Activated CD4-positive, alpha-beta memory T cell treated with anti-CD3 and anti-CD28 coated beads, Interleukin-2, amount 10 ng/mL, durations not matched to agents 7 days and 5 days (primary cell): ENCODE measurements around the gene TAOK3. TPM values are rescaled to one million over a fixed set of nuclear protein-coding genes. Genes with fewer than 3 reads are reported as not detected.
"Not testable (repeated sequence)": the region's sequence is repeated elsewhere in the genome, so short reads cannot be mapped to it uniquely, and the experiment has no call there.

ENCODE experiments used
- CTCF ChIA-PET: fragments of 350-600 bp; sonication (Branson Sonifier 250); formaldehyde crosslinking; loops from one replicate; lab custom pipeline; 2021; ENCODE audit warnings: antibody characterized with exemption, inconsistent platforms; lab: Charles Lee
- POLR2A ChIA-PET: fragments of 350-600 bp; sonication (Branson Sonifier 250); formaldehyde crosslinking; loops from one replicate; lab custom pipeline; 2021; ENCODE audit warnings: antibody characterized with exemption; lab: Charles Lee
- DNase-seq: peaks from one replicate; pipeline ENCODE4 v3.0.0-alpha.2; 2020
- H3K27ac Mint-ChIP-seq: one replicate; pipeline ENCODE4 v1.8.0; 2021; ENCODE audit warnings: mild to moderate bottlenecking, mixed read lengths
- H3K27me3 Mint-ChIP-seq: one replicate; pipeline ENCODE4 v1.8.0; 2021; ENCODE audit warnings: mixed read lengths
- H3K36me3 Mint-ChIP-seq: one replicate; pipeline ENCODE4 v1.8.0; 2021; ENCODE audit warnings: low read depth, mixed read lengths
- H3K4me1 Mint-ChIP-seq: one replicate; pipeline ENCODE4 v1.8.0; 2021; ENCODE audit warnings: mixed read lengths
- H3K4me3 Mint-ChIP-seq: one replicate; pipeline ENCODE4 v1.8.0; 2021; ENCODE audit warnings: mild to moderate bottlenecking, mixed read lengths
- H3K9me3 Mint-ChIP-seq: one replicate; pipeline ENCODE4 v1.8.0; 2021; ENCODE audit warnings: mixed read lengths
- total RNA-seq, 2 experiments: library from RNA; stranded (reverse); gene quantifications; one replicate each; pipeline ENCODE4 v1.2.3, GENCODE V29; 2021

TAOK3 gene
- total RNA-seq, 2 experiments from 2014 or later = 61.9 to 65.5 TPM

- H3K4me3 Mint-ChIP-seq = peak overlapping the region; percentile 59
- H3K9me3 Mint-ChIP-seq = no peaks in the 10 kb centered on the region
These were observed 65.4 kb downstream of the TAOK3 start for GRCh38 chr12:118307069-118307954.

GRCh38 chr12:118304093-118304492 lies 68.6 kb downstream of the TAOK3 start:
- Mint-ChIP-seq H3K36me3 (peaks cover 3% of the 10 kb centered on the region), H3K4me3 (no peak overlapping the region), H3K4me1 (peaks cover 51% of the 10 kb centered on the region), H3K27me3 (no peaks in the 10 kb centered on the region), H3K9me3 (no peaks in the 10 kb centered on the region), H3K27ac (no peak overlapping the region)
- POLR2A ChIA-PET = no interaction called here
- CTCF ChIA-PET = no interaction called here
- DNase-seq = no peak

More at GRCh38 chr12:118307069-118307954, 65.4 kb downstream of the TAOK3 start:
- H3K36me3 Mint-ChIP-seq = peaks cover 6% of the 10 kb centered on the region
- H3K27ac Mint-ChIP-seq = peak overlapping the region; percentile 71
- no peaks in the 10 kb centered on the region for H3K27me3 Mint-ChIP-seq
- CTCF ChIA-PET = interaction anchor here (0.9 to 2.8 kb wide), 3 partner anchors 66 to 186 kb away, joined by 3 to 28 read pairs (median 3); partner anchors contain the start of genes SUDS3 and TAOK3
- POLR2A ChIA-PET = interaction anchor here (0.8 to 1.3 kb wide), 4 partner anchors 25 to 69 kb away, joined by 3 to 10 read pairs (median 5); partner anchors contain the start of gene SUDS3
- DNase-seq = peak; percentile 43
- peaks cover 46% of the 10 kb centered on the region for H3K4me1 Mint-ChIP-seq

GRCh38 chr12:118302053-118302452 lies 70.7 kb downstream of the TAOK3 start:
- Mint-ChIP-seq H3K27me3 (no peaks in the 10 kb centered on the region), H3K27ac (no peak overlapping the region)
- CTCF ChIA-PET = interaction anchor here (1.4 kb wide), 1 partner anchor 11 kb away, joined by 3 read pairs; no protein-coding TSS in a partner anchor

GRCh38 chr12:118299791-118300460 lies 72.8 kb downstream of the TAOK3 start:
- Mint-ChIP-seq H3K27me3 (no peaks in the 10 kb centered on the region), H3K4me3 (no peak overlapping the region), H3K9me3 (no peaks in the 10 kb centered on the region), H3K27ac (no peak overlapping the region), H3K4me1 (peaks cover 34% of the 10 kb centered on the region), H3K36me3 (no peaks in the 10 kb centered on the region)
- POLR2A ChIA-PET = interaction anchor here (1.1 kb wide), 1 partner anchor 76 kb away, joined by 5 read pairs; the partner anchor contains the start of gene SUDS3
- DNase-seq = no peak
- CTCF ChIA-PET = interaction anchor here (1.0 to 1.5 kb wide), 7 partner anchors 10 to 106 kb away, joined by 3 to 5 read pairs (median 3); partner anchors contain the start of gene SUDS3

More at GRCh38 chr12:118302053-118302452, 70.7 kb downstream of the TAOK3 start:
- Mint-ChIP-seq H3K4me1 (peaks cover 35% of the 10 kb centered on the region), H3K4me3 (no peak overlapping the region), H3K36me3 (peaks cover 3% of the 10 kb centered on the region), H3K9me3 (no peaks in the 10 kb centered on the region)
- POLR2A ChIA-PET = no interaction called here
- DNase-seq = no peak

- ChIA-PET POLR2A (no interaction called here), CTCF (no interaction called here)
- H3K36me3 Mint-ChIP-seq = peaks cover 5% of the 10 kb centered on the region
- no peak overlapping the region for H3K27ac Mint-ChIP-seq
- H3K27me3 Mint-ChIP-seq = no peaks in the 10 kb centered on the region
- H3K4me1 Mint-ChIP-seq = peaks cover 18% of the 10 kb centered on the region
- no peaks in the 10 kb centered on the region for H3K9me3 Mint-ChIP-seq
- no peak overlapping the region for H3K4me3 Mint-ChIP-seq
- no peak for DNase-seq
These were observed 75.4 kb downstream of the TAOK3 start for GRCh38 chr12:118297284-118297683.

GRCh38 chr12:118292836-118293235 lies 79.9 kb downstream of the TAOK3 start:
- H3K9me3 Mint-ChIP-seq = no peaks in the 10 kb centered on the region
- DNase-seq = no peak
- H3K36me3 Mint-ChIP-seq = peaks cover 10% of the 10 kb centered on the region
- CTCF ChIA-PET = no interaction called here
- H3K27ac Mint-ChIP-seq = no peak overlapping the region
- H3K4me3 Mint-ChIP-seq = no peak overlapping the region
- H3K4me1 Mint-ChIP-seq = no peaks in the 10 kb centered on the region
- no peaks in the 10 kb centered on the region for H3K27me3 Mint-ChIP-seq
- POLR2A ChIA-PET = no interaction called here

- ChIA-PET CTCF (interaction anchor here (2.0 kb wide), 1 partner anchor 9 kb away, joined by 5 read pairs; no protein-coding TSS in a partner anchor), POLR2A (interaction anchor here (0.6 kb wide), 1 partner anchor 10 kb away, joined by 4 read pairs; no protein-coding TSS in a partner anchor)
- no peak overlapping the region for H3K27ac Mint-ChIP-seq
These were observed 82.6 kb downstream of the TAOK3 start for GRCh38 chr12:118290130-118290529.

GRCh38 chr12:118288174-118288573 lies 84.5 kb downstream of the TAOK3 start:
- no peak for DNase-seq
- no peaks in the 10 kb centered on the region for H3K9me3 Mint-ChIP-seq
- peaks cover 27% of the 10 kb centered on the region for H3K36me3 Mint-ChIP-seq
- POLR2A ChIA-PET = no interaction called here
- H3K4me1 Mint-ChIP-seq = no peaks in the 10 kb centered on the region
- no peak overlapping the region for H3K4me3 Mint-ChIP-seq
- CTCF ChIA-PET = interaction anchor here (1.6 kb wide), 1 partner anchor 11 kb away, joined by 3 read pairs; no protein-coding TSS in a partner anchor
- no peaks in the 10 kb centered on the region for H3K27me3 Mint-ChIP-seq
- no peak overlapping the region for H3K27ac Mint-ChIP-seq

More at GRCh38 chr12:118290130-118290529, 82.6 kb downstream of the TAOK3 start:
- Mint-ChIP-seq H3K9me3 (no peaks in the 10 kb centered on the region), H3K4me1 (no peaks in the 10 kb centered on the region), H3K27me3 (no peaks in the 10 kb centered on the region), H3K36me3 (peaks cover 22% of the 10 kb centered on the region), H3K4me3 (no peak overlapping the region)
- no peak for DNase-seq

- Mint-ChIP-seq H3K27ac (no peak overlapping the region), H3K9me3 (no peaks in the 10 kb centered on the region), H3K36me3 (peaks cover 30% of the 10 kb centered on the region), H3K4me3 (no peak overlapping the region), H3K27me3 (no peaks in the 10 kb centered on the region), H3K4me1 (no peaks in the 10 kb centered on the region)
- ChIA-PET POLR2A (no interaction called here), CTCF (interaction anchor here (1.6 kb wide), 1 partner anchor 11 kb away, joined by 3 read pairs; no protein-coding TSS in a partner anchor)
- no peak for DNase-seq
These were observed 85.0 kb downstream of the TAOK3 start for GRCh38 chr12:118287728-118288127.

GRCh38 chr12:118282767-118283166 lies 89.9 kb downstream of the TAOK3 start:
- H3K4me3 Mint-ChIP-seq = no peak overlapping the region
- no peaks in the 10 kb centered on the region for H3K27me3 Mint-ChIP-seq
- H3K27ac Mint-ChIP-seq = no peak overlapping the region
- POLR2A ChIA-PET = no interaction called here
- CTCF ChIA-PET = no interaction called here
- H3K9me3 Mint-ChIP-seq = peaks cover 8% of the 10 kb centered on the region
- no peaks in the 10 kb centered on the region for H3K4me1 Mint-ChIP-seq
- H3K36me3 Mint-ChIP-seq = peaks cover 54% of the 10 kb centered on the region
- DNase-seq = no peak

GRCh38 chr12:118278288-118278687 lies 94.4 kb downstream of the TAOK3 start:
- H3K27ac Mint-ChIP-seq, H3K4me3 Mint-ChIP-seq, H3K4me1 Mint-ChIP-seq, POLR2A ChIA-PET, H3K9me3 Mint-ChIP-seq, DNase-seq, CTCF ChIA-PET, H3K27me3 Mint-ChIP-seq: not testable (repeated sequence)
- peaks cover 37% of the 10 kb centered on the region for H3K36me3 Mint-ChIP-seq

- DNase-seq = no peak
- Mint-ChIP-seq H3K9me3 (peaks cover 5% of the 10 kb centered on the region), H3K27me3 (no peaks in the 10 kb centered on the region), H3K27ac (peak overlapping the region; percentile 45), H3K36me3 (peaks cover 11% of the 10 kb centered on the region), H3K4me3 (peak overlapping the region; percentile 34), H3K4me1 (peaks cover 8% of the 10 kb centered on the region)
- CTCF ChIA-PET = interaction anchor here (0.7 to 1.2 kb wide), 2 partner anchors 9 to 102 kb away, joined by 3 to 4 read pairs; partner anchors contain the start of gene SUDS3
- POLR2A ChIA-PET = interaction anchor here (0.6 kb wide), 1 partner anchor 48 kb away, joined by 3 read pairs; no protein-coding TSS in a partner anchor
These were observed 98.6 kb downstream of the TAOK3 start for GRCh38 chr12:118274066-118274465.
